GDM1 (cell line): Measurements from ENCODE around the gene PCBP3.
"Not testable (repeated sequence)": the region's sequence is repeated elsewhere in the genome, so short reads cannot be mapped to it uniquely, and the experiment has no call there.

Experiments
- DNase-seq: peaks from one replicate; lab custom pipeline; 2025; lab: John Stamatoyannopoulos, UW

Gene PCBP3

DNA sequence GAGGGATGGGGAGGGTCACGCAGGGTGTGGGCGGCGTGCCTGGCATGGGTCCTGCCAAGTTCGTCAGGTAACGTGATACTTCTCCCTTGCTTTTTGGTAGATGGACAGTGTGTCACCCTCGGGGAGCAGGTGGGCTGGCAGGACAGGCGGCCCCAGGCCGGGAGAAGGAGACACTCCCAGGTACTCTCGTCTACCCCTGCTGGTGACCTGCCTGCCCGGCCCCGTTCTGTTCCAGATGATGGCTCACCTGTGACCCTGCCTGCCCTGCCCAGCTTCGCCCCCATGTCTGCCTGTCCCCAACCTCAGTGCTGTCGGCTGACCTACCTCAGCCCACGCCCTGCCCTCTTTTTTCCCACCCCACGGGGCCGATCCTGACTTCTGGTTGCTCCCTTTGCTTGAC is 144.7 kb downstream of the PCBP3 start:
- no peak for DNase-seq

DNA sequence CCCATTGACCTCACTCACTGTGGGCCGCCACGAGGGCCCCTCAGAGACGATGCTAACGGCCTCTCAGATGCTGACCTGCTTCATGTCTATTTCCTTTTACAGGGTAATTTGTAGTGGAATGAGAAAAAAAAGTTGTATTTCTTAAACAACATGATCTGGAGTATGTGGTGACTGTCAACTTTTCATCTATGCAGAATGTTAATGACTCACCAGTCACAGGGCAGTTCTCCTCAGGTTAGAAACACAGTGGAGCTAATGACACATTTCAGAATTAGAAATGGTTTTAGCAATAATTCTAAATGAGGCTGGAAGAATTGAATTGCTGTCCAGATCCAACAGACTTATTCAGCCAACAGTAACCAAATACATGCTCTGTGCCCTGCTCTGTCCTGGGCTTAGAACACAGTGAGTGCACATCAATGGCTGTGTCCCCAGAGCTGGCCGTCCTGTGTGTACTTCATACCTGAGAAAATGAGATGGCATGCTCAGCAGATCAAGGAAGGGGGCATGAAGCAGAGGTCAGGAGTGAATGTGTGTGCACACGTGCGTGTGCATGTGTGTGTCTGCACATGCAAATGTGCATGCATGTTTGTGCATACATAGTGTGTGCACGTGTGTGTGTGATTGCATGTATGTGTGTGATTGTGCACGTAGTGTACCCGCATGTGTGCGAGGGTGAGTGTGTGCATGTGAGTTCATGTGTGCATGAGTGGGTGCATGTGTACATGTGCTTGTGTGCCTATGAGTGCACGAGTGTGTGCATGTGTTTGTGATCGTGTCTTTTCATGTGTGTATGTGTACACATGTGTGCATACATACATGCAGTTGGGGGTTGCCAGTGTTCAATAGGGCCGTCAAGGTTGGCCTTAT is 145.3 kb downstream of the PCBP3 start:
- no peak for DNase-seq

DNA sequence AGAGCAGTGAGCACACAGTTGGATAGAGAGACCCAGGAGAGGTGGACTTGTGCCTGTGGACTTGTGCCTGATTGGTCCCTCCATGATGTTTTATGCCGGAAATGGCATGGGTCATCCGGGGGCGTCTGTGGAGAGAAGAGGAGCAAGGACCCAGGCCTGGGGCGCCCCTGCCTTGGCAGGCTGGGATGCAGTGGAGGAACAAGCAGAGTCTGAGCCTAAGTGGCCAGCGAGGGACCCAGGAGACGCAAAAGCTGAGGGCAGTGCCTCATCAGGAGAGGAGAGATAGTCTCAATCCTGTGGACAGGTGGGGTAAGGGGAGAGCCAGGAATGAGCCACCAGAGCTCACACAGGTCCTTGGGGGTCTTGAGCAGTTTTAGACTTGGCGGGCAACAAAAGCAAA is 146.9 kb downstream of the PCBP3 start:
- no peak for DNase-seq

- no peak for DNase-seq
These were observed 148.3 kb downstream of the PCBP3 start for GRCh38 chr21:45791562-45792418.

DNA sequence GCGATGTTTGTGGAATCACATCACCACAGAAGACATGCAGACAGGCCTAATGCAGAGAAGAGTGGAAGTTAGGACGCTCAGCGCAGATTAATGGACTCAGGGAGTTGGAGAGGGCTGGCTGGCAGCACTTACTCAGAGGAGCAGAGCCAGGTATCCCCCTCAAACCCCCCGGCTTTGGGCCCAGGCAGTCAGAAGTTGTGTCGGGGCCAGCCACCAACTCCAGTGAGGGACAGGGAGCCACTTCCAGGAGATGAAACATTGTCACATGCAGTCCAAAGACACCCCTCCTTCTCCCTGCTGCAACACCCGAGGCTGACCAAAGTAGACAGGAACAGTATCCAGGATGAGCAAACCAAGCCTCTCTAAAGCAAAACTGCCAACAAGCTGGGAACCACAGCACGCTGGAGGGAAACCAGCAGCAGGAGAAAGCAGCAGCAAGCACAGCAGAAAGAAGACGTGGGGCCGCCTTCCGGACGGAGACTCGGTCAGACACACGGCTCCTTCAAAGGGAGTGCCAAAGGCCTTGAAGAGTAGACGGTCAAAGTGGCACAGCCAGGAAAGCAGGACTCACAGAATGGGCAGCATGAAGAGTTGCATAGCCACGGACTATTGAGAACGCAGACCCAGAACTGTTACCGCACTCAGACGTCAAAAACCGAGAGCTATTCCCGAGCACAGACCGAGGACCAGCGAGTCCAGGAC is 149.3 kb downstream of the PCBP3 start:
- DNase-seq = no peak

- DNase-seq = no peak
These were observed 150.5 kb downstream of the PCBP3 start for GRCh38 chr21:45794027-45794426.

- no peak for DNase-seq
These were observed 152.5 kb downstream of the PCBP3 start for GRCh38 chr21:45796003-45796402.

DNA sequence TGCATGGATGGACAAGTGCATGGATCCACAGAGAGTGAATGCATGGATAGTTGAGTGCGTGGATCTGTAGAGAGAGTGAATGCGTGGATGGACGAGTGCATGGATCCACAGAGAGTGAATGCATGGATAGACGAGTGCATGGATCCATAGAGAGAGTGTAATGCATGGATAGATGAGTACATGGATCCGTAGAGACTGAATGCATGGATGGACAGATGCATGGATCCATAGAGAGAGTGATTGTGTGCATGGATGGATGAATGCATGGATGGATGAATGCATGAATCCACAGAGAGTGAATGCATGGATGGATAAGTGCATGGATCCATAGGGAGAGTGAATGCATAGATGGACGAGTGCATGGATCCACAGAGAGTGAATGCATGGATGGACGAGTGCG is 153.8 kb downstream of the PCBP3 start:
- DNase-seq = no peak

DNA sequence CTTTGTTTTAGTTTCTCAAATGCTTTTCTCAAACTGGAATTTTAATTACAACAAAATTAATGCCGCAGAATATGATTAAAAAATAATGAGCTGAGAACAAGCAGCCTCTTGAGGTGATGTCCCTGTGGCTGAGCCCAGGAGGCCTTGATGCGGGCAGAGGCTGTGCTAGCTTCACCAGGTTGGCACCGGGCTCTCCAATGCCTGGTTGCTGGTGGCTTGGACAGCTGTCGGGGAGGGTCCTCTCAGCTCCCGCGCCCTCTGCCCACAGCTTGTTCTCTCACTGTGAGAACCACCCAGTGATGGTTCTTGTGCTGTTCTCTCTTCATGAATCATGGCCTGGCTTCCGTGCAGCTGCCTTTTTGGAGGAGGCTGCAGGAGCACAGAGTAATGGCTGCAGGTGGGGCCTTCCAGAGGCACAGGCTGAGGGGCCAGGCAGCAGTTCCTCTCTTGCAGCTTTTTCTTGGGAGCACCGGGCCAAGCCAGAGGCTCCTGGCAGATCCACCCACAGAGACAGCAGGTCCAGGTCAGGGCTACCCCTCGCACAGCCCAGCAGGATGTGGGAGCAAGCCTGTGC is 156.3 kb downstream of the PCBP3 start:
- DNase-seq = no peak

GRCh38 chr21:45800339-45801080 is 157.0 kb downstream of the PCBP3 start:
- no peak for DNase-seq

GRCh38 chr21:45801129-45801964 is 157.8 kb downstream of the PCBP3 start:
- DNase-seq = no peak

DNA sequence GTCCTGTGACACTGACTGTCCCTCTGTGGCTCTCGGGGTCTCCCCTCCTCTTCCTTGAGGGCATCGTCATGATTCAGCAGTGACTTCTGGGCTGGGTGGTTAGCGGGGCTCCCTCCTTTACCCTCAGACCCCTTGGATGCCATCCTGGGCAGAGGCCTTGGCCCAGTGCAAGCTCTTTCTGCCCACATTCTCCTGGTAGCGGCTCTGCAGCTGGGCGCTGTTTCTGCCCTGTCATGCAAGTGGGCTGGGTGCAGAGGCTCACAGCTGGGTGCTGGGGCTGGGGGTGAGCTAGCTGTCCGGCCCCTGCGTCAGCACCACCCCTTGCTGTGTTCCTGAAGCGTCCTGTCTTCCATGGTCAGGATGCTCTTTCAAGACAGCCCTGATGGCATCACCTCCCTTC is 158.5 kb downstream of the PCBP3 start:
- no peak for DNase-seq

DNA sequence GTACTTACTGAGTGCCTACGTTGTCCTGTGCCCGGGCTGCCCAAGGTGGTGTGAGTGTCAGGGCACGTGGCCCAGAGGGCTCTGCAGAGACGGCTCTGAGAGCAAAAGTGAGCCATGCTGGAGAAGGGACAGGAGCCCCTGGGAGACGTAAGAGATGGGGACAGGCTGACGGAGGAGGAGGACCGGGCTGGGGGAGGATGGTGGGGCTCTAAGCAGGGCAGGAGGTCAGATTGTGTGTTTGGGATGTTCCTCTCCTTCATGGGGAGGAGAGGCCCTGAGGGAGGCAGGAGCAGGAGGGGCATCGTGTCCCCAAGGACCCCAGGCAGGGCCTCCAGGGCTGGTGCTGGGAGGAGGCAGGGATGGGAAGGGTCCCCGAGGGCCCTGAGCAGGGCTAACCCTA is 158.9 kb downstream of the PCBP3 start:
- DNase-seq = no peak

GRCh38 chr21:45802956-45803617 is 159.6 kb downstream of the PCBP3 start:
- no peak for DNase-seq

- DNase-seq = no peak
These were observed 160.3 kb downstream of the PCBP3 start for GRCh38 chr21:45803618-45804340.

DNA sequence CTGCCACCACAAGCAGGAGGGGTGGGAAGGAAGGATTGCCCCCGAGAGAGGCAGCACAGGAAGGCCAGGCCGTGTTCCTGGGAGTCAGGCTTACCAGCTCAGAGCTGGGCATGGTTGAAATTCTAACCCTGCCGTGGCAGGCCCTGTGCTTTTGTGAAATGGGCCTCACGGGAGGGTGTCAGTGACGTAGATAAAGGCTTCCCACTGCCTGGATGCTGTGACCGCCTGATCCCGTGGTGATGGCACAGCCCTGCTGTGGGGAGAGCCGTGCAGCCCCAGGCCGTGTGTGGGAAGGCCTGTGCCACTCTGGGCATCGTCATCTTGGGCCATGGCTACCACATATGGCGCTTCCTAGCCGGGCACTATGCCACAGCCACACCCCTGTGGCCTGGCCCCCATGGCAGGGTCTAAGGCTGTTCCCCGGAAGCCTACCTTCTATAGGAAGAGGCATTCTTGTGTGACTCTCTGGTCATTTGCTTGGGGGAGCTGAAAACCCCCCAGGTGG is 161.3 kb downstream of the PCBP3 start:
- no peak for DNase-seq

GRCh38 chr21:45805321-45805720 is 161.8 kb downstream of the PCBP3 start:
- DNase-seq = no peak

DNA sequence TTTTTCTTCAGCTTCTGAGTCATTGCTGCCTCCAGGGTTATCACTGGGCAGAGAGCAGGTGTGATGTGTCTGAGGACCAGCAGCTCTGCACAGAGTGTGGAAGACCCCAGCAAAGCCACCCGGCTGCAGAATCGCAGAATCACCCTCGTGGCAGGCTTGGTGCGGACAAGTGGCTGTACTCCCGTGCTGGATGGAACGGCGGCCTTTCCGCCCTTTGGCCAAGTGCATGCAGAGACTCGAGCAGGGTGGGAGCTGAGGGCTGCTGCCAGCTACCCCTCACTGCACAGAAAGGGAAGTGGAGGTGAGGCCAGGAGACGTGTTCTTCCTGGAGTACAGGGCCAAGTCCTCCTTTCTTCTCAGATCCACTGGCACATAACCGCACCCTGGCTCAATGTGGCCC is 162.5 kb downstream of the PCBP3 start:
- no peak for DNase-seq

DNA sequence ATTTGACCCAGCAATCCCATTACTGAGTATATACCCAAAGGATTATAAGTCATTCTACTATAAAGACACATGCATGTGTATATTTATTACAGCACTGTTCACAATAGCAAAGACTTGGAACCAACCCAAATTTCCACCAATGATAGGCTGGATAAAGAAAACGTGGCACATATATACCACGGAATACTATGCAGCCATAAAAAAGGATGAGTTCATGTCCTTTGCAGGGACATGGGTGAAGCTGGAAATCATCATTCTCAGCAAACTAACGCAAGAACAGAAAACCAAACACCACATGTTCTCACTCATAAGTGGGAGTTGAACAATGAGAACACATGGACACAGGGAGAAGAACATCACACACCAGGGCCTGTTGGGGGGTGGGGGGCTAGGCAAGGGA is 165.1 kb downstream of the PCBP3 start:
- DNase-seq = not testable (repeated sequence)
